Measurements from ENCODE around the gene MPHOSPH9.

- no peak for TF ChIP-seq ZNF274 (IDR thresholded peaks at IDR 0.05; ENCODE audit: low read depth, low read length)
- TF ChIP-seq YY1 (IDR thresholded peaks at IDR 0.05; ENCODE audit: insufficient read depth, insufficient read length), result no peak
Measured at GRCh38 chr12:123245678-123246077, 12.7 kb upstream of the MPHOSPH9 start.
